GM21423 (cell line): ENCODE results near the gene BEST4.
"Not testable (repeated sequence)": the region's sequence is repeated elsewhere in the genome, so short reads cannot be mapped to it uniquely, and the experiment has no call there.

Experiments
- ATAC-seq: cut with Tn5 transposase; IDR thresholded peaks from one replicate; pipeline ENCODE4 v1.9.1; 2021; ENCODE audit warnings: mild to moderate bottlenecking, moderate library complexity; ENCODE audit not compliant: unreplicated experiment

Gene BEST4

GRCh38 chr1:44803062-44803311 lies 15.0 kb upstream of the BEST4 start:
- no peak for ATAC-seq

- no peak for ATAC-seq
Observed at GRCh38 chr1:44802306-44803061, 14.5 kb upstream of the BEST4 start.

- ATAC-seq, result no peak
Observed at GRCh38 chr1:44801491-44802305, 13.7 kb upstream of the BEST4 start.

GRCh38 chr1:44799770-44800584 lies 12.0 kb upstream of the BEST4 start, which contains the start of gene PLK3:
Gene PLK3 (plus strand): TSS chr1:44800377. CDS start chr1:44800464, 87 bp downstream.
- ATAC-seq, result peak; percentile 87

- no peak for ATAC-seq
Observed at GRCh38 chr1:44798481-44799365, 10.8 kb upstream of the BEST4 start.

- not testable (repeated sequence) for ATAC-seq
Observed at GRCh38 chr1:44797886-44798285, 9.9 kb upstream of the BEST4 start.

GRCh38 chr1:44792736-44793502 lies 4.9 kb upstream of the BEST4 start:
- no peak for ATAC-seq

GRCh38 chr1:44790968-44791801 lies 3.2 kb upstream of the BEST4 start:
- no peak for ATAC-seq

- ATAC-seq, result no peak
Observed at GRCh38 chr1:44787506-44787905, 464 bp downstream of the BEST4 start.

- ATAC-seq, result no peak
Observed at GRCh38 chr1:44786841-44787426, 1.0 kb downstream of the BEST4 start.

- ATAC-seq, result peak; percentile 49
Observed at GRCh38 chr1:44786138-44786840, 1.7 kb downstream of the BEST4 start.

GRCh38 chr1:44785501-44786137 lies 2.4 kb downstream of the BEST4 start:
- no peak for ATAC-seq

- ATAC-seq, result no peak
Observed at GRCh38 chr1:44785029-44785380, 3.0 kb downstream of the BEST4 start.

GRCh38 chr1:44784094-44785028 lies 3.6 kb downstream of the BEST4 start:
- ATAC-seq, result no peak

GRCh38 chr1:44783697-44784093 lies 4.3 kb downstream of the BEST4 start:
- no peak for ATAC-seq

GRCh38 chr1:44780583-44781121 lies 7.3 kb downstream of the BEST4 start:
- ATAC-seq, result no peak
